Measurements from ENCODE around the gene CCL23.
A peak's percentile ranks its signal among the peaks of the same experiment; 100 is the strongest.

The CCL23 gene

DNA sequence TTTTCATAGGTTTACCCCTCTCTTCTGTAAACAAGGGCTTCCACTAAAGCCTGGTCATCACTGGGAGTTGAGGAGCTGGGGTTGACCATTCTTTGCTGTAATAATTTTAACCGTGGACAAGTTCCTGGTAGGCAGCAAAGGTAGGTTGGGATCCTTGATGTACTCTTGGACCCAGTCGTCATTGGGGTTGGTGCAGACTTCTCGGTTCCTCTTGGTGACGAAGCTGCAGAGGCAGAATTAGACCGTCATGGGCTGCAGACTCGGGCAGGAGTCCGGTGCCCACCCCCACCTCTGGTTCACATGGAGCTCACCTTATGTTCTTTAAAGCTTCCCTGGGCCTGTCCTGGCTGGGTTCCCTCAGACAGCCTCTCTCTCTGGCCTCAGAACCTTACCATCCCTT, 40.3 kb downstream of the CCL23 start:
- in situ Hi-C loops (cut with HindIII; ENCODE audit: low pct_ligation_motif_present, low pct_unique_long_range_greater_than_20kb, low sequenced_read_pairs): no loop called here
- no peak for DNase-seq

DNA sequence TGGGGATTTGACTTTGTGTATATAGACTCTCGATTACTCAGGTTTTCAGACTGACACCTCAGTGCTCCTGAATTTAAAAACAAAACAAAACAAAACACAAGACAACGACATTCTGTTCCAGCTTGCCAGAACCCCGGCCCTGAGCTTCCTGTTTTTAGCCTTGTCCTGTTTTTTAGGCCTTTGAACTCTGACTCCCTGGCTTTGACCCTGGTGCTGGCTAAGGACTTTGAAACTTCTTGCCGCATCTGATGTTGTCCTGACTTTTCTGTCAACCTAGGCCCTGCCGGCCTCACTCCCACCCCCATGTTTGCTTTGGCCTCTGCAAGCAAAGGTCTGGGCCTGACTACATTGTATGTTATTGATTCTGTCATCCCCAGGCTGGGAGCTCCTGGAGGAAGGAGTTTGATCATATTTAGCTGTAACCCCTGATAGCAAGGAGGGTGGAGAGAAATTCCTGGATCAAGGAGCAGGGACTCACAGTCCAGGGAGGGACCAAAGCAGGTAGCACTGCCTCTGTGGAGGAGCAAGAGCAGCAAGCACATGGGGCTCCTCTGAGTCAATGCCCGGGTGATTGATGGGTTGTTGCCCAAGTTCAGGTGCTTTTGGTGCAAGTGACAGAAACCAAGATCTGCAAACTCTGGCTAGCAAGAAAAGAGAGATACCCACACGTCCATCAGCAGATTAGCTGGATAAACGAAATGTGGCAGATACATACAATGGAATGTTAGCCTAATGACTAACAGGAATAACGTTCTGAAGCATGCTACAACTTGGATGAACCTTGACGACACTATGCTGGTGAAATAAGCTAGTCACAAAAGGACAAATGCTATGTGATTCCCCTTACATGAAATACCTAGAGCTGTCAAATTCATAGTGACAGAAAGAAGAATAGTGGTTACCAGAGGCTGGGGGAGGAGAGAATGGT, 44.2 kb downstream of the CCL23 start:
- in situ Hi-C loops (cut with HindIII; ENCODE audit: low pct_ligation_motif_present, low pct_unique_long_range_greater_than_20kb, low sequenced_read_pairs): no loop called here
- no peak for DNase-seq

DNA sequence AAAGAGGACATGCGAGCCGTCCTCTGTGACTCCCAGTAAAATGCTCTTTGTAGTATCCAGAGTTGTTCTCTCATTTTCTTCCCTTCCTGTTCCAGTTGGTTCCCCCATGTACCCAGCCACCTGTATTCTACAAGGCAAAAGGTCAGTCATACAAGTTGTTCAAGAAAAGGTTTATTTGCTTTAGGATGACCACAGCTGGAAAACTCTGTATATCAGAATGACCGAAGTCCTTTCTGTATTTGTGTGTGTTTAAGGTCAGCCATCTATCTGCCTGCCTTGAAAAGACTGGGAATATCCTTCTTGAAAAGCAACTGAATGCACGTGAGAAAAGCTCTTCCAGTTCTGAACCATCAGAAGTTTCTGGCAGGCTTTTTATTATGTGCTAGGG, 44.8 kb downstream of the CCL23 start:
- in situ Hi-C loops (cut with HindIII; ENCODE audit: low pct_ligation_motif_present, low pct_unique_long_range_greater_than_20kb, low sequenced_read_pairs): no loop called here
- no peak for DNase-seq

DNA sequence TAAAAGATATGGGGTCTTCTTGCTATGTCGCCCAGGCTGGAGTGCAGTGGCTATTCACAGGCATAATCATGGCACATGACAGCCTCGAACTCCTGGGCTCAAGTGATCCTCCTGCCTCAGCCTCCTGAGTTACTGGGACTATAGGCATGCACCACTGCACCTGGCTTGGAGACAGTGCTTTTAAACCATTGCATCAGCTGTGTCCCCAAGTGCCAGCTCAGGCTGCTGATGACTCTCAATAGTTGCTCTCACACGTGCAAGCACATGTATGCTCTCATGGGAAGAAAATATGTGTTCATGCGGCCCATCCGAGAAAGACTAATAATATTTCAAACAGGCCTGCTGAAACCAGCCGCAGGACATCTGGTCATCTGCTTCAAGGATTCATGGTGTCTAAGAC, 45.2 kb downstream of the CCL23 start:
- in situ Hi-C loops (cut with HindIII; ENCODE audit: low pct_ligation_motif_present, low pct_unique_long_range_greater_than_20kb, low sequenced_read_pairs): no loop called here
- no peak for DNase-seq

DNA sequence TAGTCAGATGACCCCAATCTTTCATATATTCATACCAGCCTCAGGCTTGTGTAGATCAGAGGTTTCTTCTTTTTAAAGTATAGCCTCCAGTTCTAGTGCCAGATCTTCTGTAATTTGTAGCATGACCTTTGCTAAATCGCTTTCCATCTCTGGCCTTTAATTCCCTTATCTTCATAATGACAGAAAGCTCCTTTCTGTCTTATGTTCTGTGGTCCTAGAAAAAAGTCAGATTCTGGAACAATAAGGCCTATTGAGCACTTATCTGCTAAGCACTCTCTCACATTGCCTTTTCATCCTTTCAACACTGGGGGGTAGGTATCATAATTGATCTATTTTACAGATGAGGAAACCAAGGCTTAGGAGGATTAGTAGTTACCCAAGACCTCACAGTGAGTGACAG, 45.7 kb downstream of the CCL23 start:
- in situ Hi-C loops (cut with HindIII; ENCODE audit: low pct_ligation_motif_present, low pct_unique_long_range_greater_than_20kb, low sequenced_read_pairs): no loop called here
- no peak for DNase-seq

DNA sequence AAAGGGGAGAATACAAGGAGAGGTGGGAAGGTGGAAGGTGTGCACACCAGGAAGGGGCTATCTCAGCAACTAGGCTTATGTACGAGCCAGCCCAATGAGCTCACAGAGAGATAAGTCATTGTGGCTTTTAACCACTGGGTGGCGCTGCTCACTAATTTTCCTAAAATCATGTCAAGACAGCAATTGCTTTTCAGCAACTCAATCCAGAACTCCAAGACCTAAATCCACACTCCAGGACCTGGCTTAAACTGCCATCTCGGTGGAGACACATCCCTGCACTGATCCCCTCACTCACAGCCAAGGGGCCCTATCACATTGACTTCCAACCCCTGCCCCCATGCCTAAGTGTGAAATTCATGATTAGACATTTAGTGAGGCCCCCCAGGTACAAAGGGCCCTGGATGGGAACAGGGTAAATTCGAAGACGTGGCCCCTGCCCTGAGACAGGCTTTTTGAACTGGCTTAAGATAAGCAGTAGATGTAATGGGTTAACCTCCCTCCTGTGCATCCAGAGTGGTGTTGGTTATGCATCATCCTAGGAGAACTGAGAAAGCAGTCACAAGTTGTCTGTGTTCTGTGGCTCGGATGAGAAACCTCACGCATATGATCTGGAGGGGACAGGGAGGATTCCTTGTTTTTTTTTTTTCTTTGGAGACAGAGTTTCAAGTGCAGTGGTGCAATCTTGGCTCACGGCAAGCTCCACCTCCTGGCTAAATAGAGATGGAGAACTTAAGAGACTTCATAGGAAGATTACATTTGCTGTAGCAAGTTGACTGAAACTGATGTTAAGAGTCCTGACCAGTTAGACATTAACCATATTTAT, 48.0 kb downstream of the CCL23 start:
- in situ Hi-C loops (cut with HindIII; ENCODE audit: low pct_ligation_motif_present, low pct_unique_long_range_greater_than_20kb, low sequenced_read_pairs): no loop called here
- peak; percentile 78 for DNase-seq

DNA sequence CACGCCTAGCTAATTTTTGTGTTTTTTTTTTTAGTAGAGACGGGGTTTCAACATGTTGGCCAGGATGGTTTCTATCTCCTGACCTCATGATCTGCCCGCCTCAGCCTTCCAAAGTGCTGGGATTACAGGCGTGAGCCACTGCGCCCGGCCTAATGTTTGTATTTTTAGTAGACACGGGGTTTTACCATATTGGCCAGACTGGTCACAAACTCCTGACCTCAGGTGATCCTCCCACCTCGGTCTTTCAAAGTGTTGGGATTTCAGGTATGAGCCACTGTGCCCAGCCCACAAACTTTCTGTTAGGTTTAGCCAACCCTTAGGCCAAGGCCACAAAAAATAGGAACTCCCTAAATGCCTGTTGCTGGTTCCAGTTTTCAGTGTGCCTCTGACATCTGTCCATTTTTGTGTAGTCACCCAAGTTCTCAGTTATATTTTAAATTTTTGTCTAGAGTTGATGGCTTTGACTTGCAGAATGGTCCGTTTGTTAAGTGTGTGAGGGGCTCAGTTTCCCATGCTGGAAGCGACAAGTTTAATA, 49.2 kb downstream of the CCL23 start:
- in situ Hi-C loops (cut with HindIII; ENCODE audit: low pct_ligation_motif_present, low pct_unique_long_range_greater_than_20kb, low sequenced_read_pairs): no loop called here
- DNase-seq: no peak

DNA sequence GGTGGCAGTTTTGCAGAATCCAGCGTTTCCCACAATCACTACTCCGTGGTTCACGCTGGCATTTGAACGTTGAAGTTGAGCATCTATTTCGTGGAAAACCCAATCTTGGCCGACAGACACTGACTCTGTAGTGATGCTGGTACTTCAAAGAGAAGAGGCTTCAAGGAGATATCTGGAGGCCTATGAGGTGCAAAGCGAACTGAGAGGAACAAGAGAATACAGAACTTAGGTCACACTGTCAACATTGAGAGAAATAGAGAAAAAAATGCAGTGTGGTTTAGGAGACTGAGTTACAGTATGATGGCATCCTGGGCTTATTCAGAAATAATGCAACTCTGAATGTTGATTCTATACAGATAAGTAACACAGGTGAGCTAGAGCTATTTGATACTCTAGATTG, 52.5 kb downstream of the CCL23 start:
- no peak for DNase-seq
- in situ Hi-C loops (cut with HindIII; ENCODE audit: low pct_ligation_motif_present, low pct_unique_long_range_greater_than_20kb, low sequenced_read_pairs): no loop called here

DNA sequence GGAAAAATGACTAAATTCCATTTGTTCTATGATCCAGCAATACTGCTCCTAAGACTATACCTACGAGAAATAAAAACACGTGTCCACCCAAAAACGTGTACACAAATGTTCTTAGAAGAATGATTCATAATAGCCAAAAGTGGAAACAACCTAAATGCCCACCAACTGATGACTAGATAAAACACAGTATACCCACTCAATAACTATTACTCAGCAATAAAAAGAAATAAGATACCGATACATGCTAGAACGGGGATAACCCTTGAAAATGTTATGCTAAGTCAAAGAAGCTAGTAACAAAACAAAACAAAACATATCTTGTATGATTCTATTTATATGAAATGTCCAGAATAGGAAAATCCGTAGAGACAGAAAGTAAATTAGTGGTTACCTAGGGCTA, 54.1 kb downstream of the CCL23 start:
- in situ Hi-C loops (cut with HindIII; ENCODE audit: low pct_ligation_motif_present, low pct_unique_long_range_greater_than_20kb, low sequenced_read_pairs): no loop called here

More for the DNA sequence above, 54.1 kb downstream of the CCL23 start:
- no peak for DNase-seq
